K562 (cell line): ENCODE data around the gene MOCS3.

ENCODE experiments used
- FOXJ3 ChIP-seq: sonication (generic); formaldehyde crosslinking; IDR thresholded peaks from 2 replicates; pipeline ENCODE4 v1.4.0; 2020; ENCODE audit warnings: mild to moderate bottlenecking, missing genetic modification reagents
- NCOA2 ChIP-seq, 2 experiments: fragments of 450-650 bp; IDR thresholded peaks; 2 replicates each; pipeline ENCODE4 v1.6.1; 2018; ENCODE audit warnings: mild to moderate bottlenecking in 2 of 2, moderate library complexity in 1 of 2; ENCODE audit not compliant: partially characterized antibody in 2 of 2
- NFATC3 ChIP-seq: fragments of 450-650 bp; IDR thresholded peaks from 2 replicates; pipeline ENCODE4 v1.6.1; 2017; ENCODE audit warnings: mild to moderate bottlenecking
- NRF1 ChIP-seq, 2 experiments: fragments of 450-650 bp; IDR thresholded peaks in 1 of 2; conservative IDR thresholded peaks in 1 of 2; 2 replicates each; pipeline ENCODE4 v1.6.1; 2014; ENCODE audit warnings: mild to moderate bottlenecking in 2 of 2
- PHB ChIP-seq: fragments of 250-450 bp; sonication (Bioruptor Pico); IDR thresholded peaks from 2 replicates; pipeline ENCODE4 v1.5.0; 2021
- RAD21 ChIP-seq, 2 experiments: fragments of 250-450 bp in 1 of 2; fragments of 450-650 bp in 1 of 2; sonication (Bioruptor Pico) in 1 of 2; formaldehyde crosslinking in 1 of 2; IDR thresholded peaks in 1 of 2; conservative IDR thresholded peaks in 1 of 2; 2 replicates each; pipeline versions ENCODE4 v1.4.0 to v1.8.0; 2020 to 2022; ENCODE audit warnings: mild to moderate bottlenecking in 2 of 2, moderate library complexity in 1 of 2
- RBFOX2 ChIP-seq: fragments of 200-400 bp; formaldehyde crosslinking; IDR thresholded peaks from 2 replicates; pipeline ENCODE4 v1.6.1; 2017; ENCODE audit warnings: low read depth, mild to moderate bottlenecking, low read length, moderate library complexity
- TF ChIP-seq, protein P1 (sequence below), 3 experiments: IDR thresholded peaks in 2 of 3; conservative IDR thresholded peaks in 1 of 3; 2 replicates each; pipeline ENCODE4 v1.5.1; 2011 to 2012; ENCODE audit warnings: low read length in 3 of 3, mild to moderate bottlenecking in 3 of 3, control low read depth in 2 of 3, improper control_type of control experiment in 1 of 3, inconsistent platforms in 1 of 3, low read depth in 1 of 3, mixed read lengths in 1 of 3, moderate library complexity in 1 of 3; ENCODE audit not compliant: insufficient read depth in 2 of 3

GRCh38 chr20:50980851-50981713, 22.5 kb downstream of the MOCS3 start:
- TF ChIP-seq NRF1 (conservative IDR thresholded peaks at IDR 0.05 in 1 of 2, IDR thresholded peaks at IDR 0.05 in 1 of 2) = no peak
- TF ChIP-seq FOXJ3 = no peak
- TF ChIP-seq RBFOX2 = no peak
- TF ChIP-seq NCOA2 (IDR thresholded peaks at IDR 0.05; ENCODE audit: partially characterized antibody in 2 of 2) = no peak
- TF ChIP-seq NFATC3 = no peak
- TF ChIP-seq, protein P1, sequence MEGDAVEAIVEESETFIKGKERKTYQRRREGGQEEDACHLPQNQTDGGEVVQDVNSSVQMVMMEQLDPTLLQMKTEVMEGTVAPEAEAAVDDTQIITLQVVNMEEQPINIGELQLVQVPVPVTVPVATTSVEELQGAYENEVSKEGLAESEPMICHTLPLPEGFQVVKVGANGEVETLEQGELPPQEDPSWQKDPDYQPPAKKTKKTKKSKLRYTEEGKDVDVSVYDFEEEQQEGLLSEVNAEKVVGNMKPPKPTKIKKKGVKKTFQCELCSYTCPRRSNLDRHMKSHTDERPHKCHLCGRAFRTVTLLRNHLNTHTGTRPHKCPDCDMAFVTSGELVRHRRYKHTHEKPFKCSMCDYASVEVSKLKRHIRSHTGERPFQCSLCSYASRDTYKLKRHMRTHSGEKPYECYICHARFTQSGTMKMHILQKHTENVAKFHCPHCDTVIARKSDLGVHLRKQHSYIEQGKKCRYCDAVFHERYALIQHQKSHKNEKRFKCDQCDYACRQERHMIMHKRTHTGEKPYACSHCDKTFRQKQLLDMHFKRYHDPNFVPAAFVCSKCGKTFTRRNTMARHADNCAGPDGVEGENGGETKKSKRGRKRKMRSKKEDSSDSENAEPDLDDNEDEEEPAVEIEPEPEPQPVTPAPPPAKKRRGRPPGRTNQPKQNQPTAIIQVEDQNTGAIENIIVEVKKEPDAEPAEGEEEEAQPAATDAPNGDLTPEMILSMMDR (IDR thresholded peaks at IDR 0.05 in 2 of 3, conservative IDR thresholded peaks at IDR 0.05 in 1 of 3; ENCODE audit: insufficient read depth in 2 of 3, low read depth in 1 of 3, low read length in 3 of 3) = peak; percentile 73 to 93 (median 84)
- no peak for TF ChIP-seq PHB (CRISPR knock-in tag)
- TF ChIP-seq RAD21 (CRISPR knock-in tag; conservative IDR thresholded peaks at IDR 0.05 in 1 of 2, IDR thresholded peaks at IDR 0.05 in 1 of 2) = peak; percentile 45 to 72
